RKO (cell line): ENCODE measurements around the gene ZBTB26.
"Not testable (repeated sequence)": the region's sequence is repeated elsewhere in the genome, so short reads cannot be mapped to it uniquely, and the experiment has no call there.

Experiments used
- DNase-seq: peaks from one replicate; pipeline ENCODE4 v3.0.0-alpha.2; 2016; ENCODE audit warnings: low spot score

ZBTB26 gene

GRCh38 chr9:122923947-122924346 lies 7.4 kb downstream of the ZBTB26 start:
- DNase-seq = no peak

- DNase-seq = no peak
Measured at GRCh38 chr9:122922713-122923112, 8.6 kb downstream of the ZBTB26 start.

- no peak for DNase-seq
Measured at GRCh38 chr9:122918310-122918709, 13.0 kb downstream of the ZBTB26 start.

GRCh38 chr9:122912964-122913673 lies 18.2 kb downstream of the ZBTB26 start, which contains the start of gene ZBTB6:
TSS of gene ZBTB6 (minus strand) at chr9:122913323. CDS start at chr9:122912072, 1,251 bp downstream.
- peak; percentile 96 for DNase-seq

GRCh38 chr9:122912671-122912963 lies 18.7 kb downstream of the ZBTB26 start:
- no peak for DNase-seq

GRCh38 chr9:122906122-122906521 lies 25.2 kb downstream of the ZBTB26 start:
- not testable (repeated sequence) for DNase-seq

- peak; percentile 100 for DNase-seq
Measured at GRCh38 chr9:122904823-122905710, 26.2 kb downstream of the ZBTB26 start, which contains the start of gene RC3H2. TSS of gene RC3H2 (minus strand) at chr9:122905359. CDS start at chr9:122897509, 7,850 bp downstream.

GRCh38 chr9:122904466-122904822 lies 26.9 kb downstream of the ZBTB26 start:
- peak; percentile 75 for DNase-seq

GRCh38 chr9:122900791-122901190 lies 30.5 kb downstream of the ZBTB26 start:
- peak; percentile 71 for DNase-seq

GRCh38 chr9:122897969-122898368 lies 33.3 kb downstream of the ZBTB26 start:
- DNase-seq = peak; percentile 70

- DNase-seq = no peak
Measured at GRCh38 chr9:122888480-122888879, 42.8 kb downstream of the ZBTB26 start.

- DNase-seq = peak; percentile 23
Measured at GRCh38 chr9:122883125-122883524, 48.2 kb downstream of the ZBTB26 start.

GRCh38 chr9:122879443-122879842 lies 51.9 kb downstream of the ZBTB26 start:
- no peak for DNase-seq

- DNase-seq = no peak
Measured at GRCh38 chr9:122875523-122875922, 55.8 kb downstream of the ZBTB26 start.

- not testable (repeated sequence) for DNase-seq
Measured at GRCh38 chr9:122867276-122867675, 64.0 kb downstream of the ZBTB26 start.

GRCh38 chr9:122866079-122866478 lies 65.2 kb downstream of the ZBTB26 start:
- no peak for DNase-seq
